ENCODE results near the gene CUZD1.

DNA sequence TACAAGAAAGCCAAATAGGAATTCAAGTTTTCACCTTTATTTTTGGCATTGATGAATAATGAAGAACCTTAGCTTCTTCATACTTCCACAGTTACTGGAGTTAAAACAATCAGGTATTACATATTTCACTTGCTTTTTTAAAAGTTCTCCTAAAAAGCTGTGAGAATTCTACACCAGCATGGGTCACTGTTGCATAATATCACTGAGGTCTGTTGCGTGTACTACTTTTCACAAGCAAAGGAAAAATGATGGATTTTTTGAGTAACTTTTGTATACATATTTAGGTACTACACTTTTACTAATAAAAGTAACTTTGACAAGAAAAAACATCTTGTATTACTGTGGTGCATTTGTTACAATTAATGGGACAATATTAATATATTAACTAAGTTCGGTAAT lies 18.5 kb upstream of the CUZD1 start:
- TF ChIP-seq, protein P1, sequence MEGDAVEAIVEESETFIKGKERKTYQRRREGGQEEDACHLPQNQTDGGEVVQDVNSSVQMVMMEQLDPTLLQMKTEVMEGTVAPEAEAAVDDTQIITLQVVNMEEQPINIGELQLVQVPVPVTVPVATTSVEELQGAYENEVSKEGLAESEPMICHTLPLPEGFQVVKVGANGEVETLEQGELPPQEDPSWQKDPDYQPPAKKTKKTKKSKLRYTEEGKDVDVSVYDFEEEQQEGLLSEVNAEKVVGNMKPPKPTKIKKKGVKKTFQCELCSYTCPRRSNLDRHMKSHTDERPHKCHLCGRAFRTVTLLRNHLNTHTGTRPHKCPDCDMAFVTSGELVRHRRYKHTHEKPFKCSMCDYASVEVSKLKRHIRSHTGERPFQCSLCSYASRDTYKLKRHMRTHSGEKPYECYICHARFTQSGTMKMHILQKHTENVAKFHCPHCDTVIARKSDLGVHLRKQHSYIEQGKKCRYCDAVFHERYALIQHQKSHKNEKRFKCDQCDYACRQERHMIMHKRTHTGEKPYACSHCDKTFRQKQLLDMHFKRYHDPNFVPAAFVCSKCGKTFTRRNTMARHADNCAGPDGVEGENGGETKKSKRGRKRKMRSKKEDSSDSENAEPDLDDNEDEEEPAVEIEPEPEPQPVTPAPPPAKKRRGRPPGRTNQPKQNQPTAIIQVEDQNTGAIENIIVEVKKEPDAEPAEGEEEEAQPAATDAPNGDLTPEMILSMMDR (IDR thresholded peaks at IDR 0.05; ENCODE audit: low read length) = no peak
- no peak for TF ChIP-seq EZH2 (IDR thresholded peaks at IDR 0.05; ENCODE audit: borderline replicate concordance, low read length)
